ENCODE measurements around the gene IL23A.

- no peak for TF ChIP-seq CTCF (IDR thresholded peaks at IDR 0.05)
- no peak for TF ChIP-seq POLR2A (IDR thresholded peaks at IDR 0.05)
Observed at GRCh38 chr12:56321027-56321426, 17.7 kb upstream of the IL23A start.

Measured in body of pancreas (tissue), 4 donors.